ENCODE results near the gene CPNE5.
"Not testable (repeated sequence)": the region's sequence is repeated elsewhere in the genome, so short reads cannot be mapped to it uniquely, and the experiment has no call there.

Gene CPNE5

GRCh38 chr6:36739947-36740817, 99.1 kb downstream of the CPNE5 start:
- DNase-seq = no peak

- no peak for DNase-seq
Observed at GRCh38 chr6:36738108-36738507, 101.1 kb downstream of the CPNE5 start.

- DNase-seq = no peak
Observed at GRCh38 chr6:36737043-36737785, 102.0 kb downstream of the CPNE5 start.

GRCh38 chr6:36735110-36736071, 103.9 kb downstream of the CPNE5 start:
- DNase-seq = peak; percentile 34 to 56

GRCh38 chr6:36734486-36735060, 104.7 kb downstream of the CPNE5 start:
- no peak for DNase-seq

- DNase-seq = no peak
Observed at GRCh38 chr6:36733300-36733699, 105.9 kb downstream of the CPNE5 start.

- no peak for DNase-seq
Observed at GRCh38 chr6:36731622-36732310, 107.5 kb downstream of the CPNE5 start.

- no peak for DNase-seq
Observed at GRCh38 chr6:36730424-36731380, 108.5 kb downstream of the CPNE5 start.

- DNase-seq = no peak
Observed at GRCh38 chr6:36729161-36729524, 110.1 kb downstream of the CPNE5 start.

- no peak for DNase-seq
Observed at GRCh38 chr6:36728289-36729160, 110.7 kb downstream of the CPNE5 start.

- peak in 1 of 2 donors; percentile 9 for DNase-seq
Observed at GRCh38 chr6:36727505-36728021, 111.7 kb downstream of the CPNE5 start.

- DNase-seq = no peak
Observed at GRCh38 chr6:36725581-36725980, 113.7 kb downstream of the CPNE5 start.

- peak; percentile 30 to 35 for DNase-seq
Observed at GRCh38 chr6:36724514-36725390, 114.5 kb downstream of the CPNE5 start.

GRCh38 chr6:36723992-36724391, 115.3 kb downstream of the CPNE5 start:
- DNase-seq = not testable (repeated sequence)

- DNase-seq = no peak
Observed at GRCh38 chr6:36722879-36723278, 116.4 kb downstream of the CPNE5 start.

- no peak for DNase-seq
Observed at GRCh38 chr6:36722365-36722764, 116.9 kb downstream of the CPNE5 start.

GRCh38 chr6:36721369-36722140, 117.7 kb downstream of the CPNE5 start:
- no peak for DNase-seq

Measured in CD4-positive, alpha-beta T cell treated with Interleukin-1 beta for 1 hour (primary cell).